GM12878 (cell line): ENCODE results near the gene SIRT5. TPM values are rescaled to one million over a fixed set of nuclear protein-coding genes. Genes with fewer than 3 reads are reported as not detected.

Experiments
- ATAC-seq: fragments of 200-7000 bp; cut with Tn5 transposase; 3 replicates; pipeline ENCODE4 v1.9.1; 2020; ENCODE audit warnings: mild to moderate bottlenecking, moderate library complexity
- BruUV-seq: library from RNA; stranded (reverse); fragments of 400-500 nt; replicated peaks from 2 replicates; lab custom pipeline; 2021; lab: Mats Ljungman, UMichigan
- CTCF ChIA-PET: fragments of 300-600 bp; sonication (Branson Sonifier 250); formaldehyde crosslinking; extraction: SDS; loops from one replicate; lab custom pipeline; 2021; ENCODE audit warnings: inconsistent platforms; lab: Yijun Ruan, JAX
- POLR2A ChIA-PET: fragments of 350-600 bp; formaldehyde crosslinking; extraction: SDS; loops from one replicate; lab custom pipeline; 2021; ENCODE audit warnings: inconsistent platforms; lab: Charles Lee
- RAD21 ChIA-PET: fragments of 300-600 bp; sonication (Branson Sonifier 250); formaldehyde crosslinking; loops from one replicate; lab custom pipeline; 2023; ENCODE audit warnings: antibody characterized with exemption; ENCODE audit not compliant: unreplicated experiment; lab: Charles Lee
- SMC1A ChIA-PET: fragments of 300-600 bp; sonication (Branson Sonifier 250); formaldehyde crosslinking; loops from one replicate; lab custom pipeline; 2023; ENCODE audit not compliant: unreplicated experiment, uncharacterized antibody; lab: Charles Lee
- DNase-seq: peaks from one replicate; pipeline ENCODE4 v3.0.0-alpha.2; 2011; ENCODE audit warnings: low read depth, low spot score
- FAIRE-seq: peaks from 3 replicates; lab custom pipeline; 2011; peaks lifted over from hg19 to GRCh38; lab: Jason Lieb, UNC
- H2AFZ ChIP-seq: 2 replicates; pipeline ENCODE4 v1.6.0; 2011; ENCODE audit warnings: low read depth, low read length, control low read depth; ENCODE audit not compliant: control insufficient read depth
- H3K27ac ChIP-seq: 2 replicates; pipeline ENCODE4 v1.5.1; 2011; ENCODE audit warnings: control low read depth; ENCODE audit not compliant: control insufficient read depth, insufficient read depth
- H3K27me3 ChIP-seq, 2 experiments: replicated peaks in 1 of 2; 2 replicates each; pipeline versions ENCODE4 v1.6.0 to v1.6.1; 2011; ENCODE audit warnings: low read length in 1 of 2; ENCODE audit not compliant: control insufficient read depth in 2 of 2, insufficient read depth in 2 of 2
- H3K36me3 ChIP-seq, 2 experiments: 2 replicates each; pipeline ENCODE4 v1.5.1; 2011; ENCODE audit warnings: low read length in 1 of 2; ENCODE audit not compliant: control insufficient read depth in 2 of 2, insufficient read depth in 2 of 2
- H3K4me1 ChIP-seq: 2 replicates; pipeline ENCODE4 v1.6.1; 2011; ENCODE audit warnings: mild to moderate bottlenecking, low read length, moderate library complexity, mixed read lengths; ENCODE audit not compliant: control insufficient read depth, insufficient read depth
- H3K4me2 ChIP-seq: 2 replicates; pipeline ENCODE4 v1.6.0; 2011; ENCODE audit warnings: control low read depth; ENCODE audit not compliant: control insufficient read depth, insufficient read depth
- H3K4me3 ChIP-seq: fragments of 200-600 bp; sonication (generic); 2 replicates; pipeline ENCODE4 v1.5.1; 2016
- H3K79me2 ChIP-seq: 2 replicates; pipeline ENCODE4 v1.6.0; 2011; ENCODE audit warnings: low read length; ENCODE audit not compliant: control insufficient read depth, insufficient read depth
- H3K9ac ChIP-seq: 2 replicates; pipeline ENCODE4 v1.8.0; 2011; ENCODE audit warnings: low read length, control low read depth, mixed read lengths; ENCODE audit not compliant: control insufficient read depth, insufficient read depth
- H3K9me3 ChIP-seq: replicated peaks from 3 replicates; pipeline ENCODE4 v1.5.1; 2011; ENCODE audit warnings: mild to moderate bottlenecking, low read length; ENCODE audit not compliant: control insufficient read depth, insufficient read depth
- H4K20me1 ChIP-seq: 2 replicates; pipeline ENCODE4 v1.6.0; 2011; ENCODE audit not compliant: control insufficient read depth, insufficient read depth
- CBX5 ChIP-seq: sonication (generic); IDR thresholded peaks from 2 replicates; pipeline ENCODE4 v1.6.1; 2016; ENCODE audit warnings: low read depth, moderate library complexity, mild to moderate bottlenecking, inconsistent platforms
- CUX1 ChIP-seq: IDR thresholded peaks from 2 replicates; pipeline ENCODE4 v1.6.1; 2012; ENCODE audit warnings: improper control_type of control experiment, low read depth, low read length; ENCODE audit not compliant: insufficient replicate concordance
- DPF2 ChIP-seq: fragments of 450-650 bp; IDR thresholded peaks from 2 replicates; pipeline ENCODE4 v1.6.1; 2017; ENCODE audit warnings: mild to moderate bottlenecking
- EGR1 ChIP-seq, 2 experiments: IDR thresholded peaks; 1 replicate in 1 of 2; 2 replicates in 1 of 2; pipeline ENCODE4 v1.6.1; 2011 to 2012; ENCODE audit warnings: low read depth in 2 of 2, low read length in 2 of 2, borderline replicate concordance in 1 of 2, mild to moderate bottlenecking in 1 of 2, moderate library complexity in 1 of 2
- HCFC1 ChIP-seq: fragments of 150-350 bp; IDR thresholded peaks from 2 replicates; pipeline ENCODE4 v1.6.1; 2014; ENCODE audit warnings: low read length
- MEF2A ChIP-seq: IDR thresholded peaks from 2 replicates; pipeline ENCODE4 v1.6.1; 2011; ENCODE audit warnings: low read depth, mild to moderate bottlenecking, low read length, moderate library complexity; ENCODE audit not compliant: insufficient read depth
- MEF2B ChIP-seq: fragments of 450-650 bp; IDR thresholded peaks from 2 replicates; pipeline ENCODE4 v1.6.1; 2018; ENCODE audit warnings: mild to moderate bottlenecking, moderate library complexity; ENCODE audit not compliant: partially characterized antibody, poor library complexity, severe bottlenecking
- MTA2 ChIP-seq: fragments of 450-650 bp; IDR thresholded peaks from 2 replicates; pipeline ENCODE4 v1.6.1; 2016; ENCODE audit warnings: low read depth, mild to moderate bottlenecking, moderate library complexity
- NFYA ChIP-seq: IDR thresholded peaks from 2 replicates; pipeline ENCODE4 v1.6.1; 2011; ENCODE audit warnings: low read depth, mild to moderate bottlenecking, low read length, improper control_type of control experiment, borderline replicate concordance
- NFYB ChIP-seq: IDR thresholded peaks from 2 replicates; pipeline ENCODE4 v1.6.1; 2011; ENCODE audit warnings: low read depth, mild to moderate bottlenecking, low read length, improper control_type of control experiment, moderate library complexity; ENCODE audit not compliant: insufficient read depth
- PAX5 ChIP-seq: IDR thresholded peaks from 2 replicates; pipeline ENCODE4 v1.6.1; 2011; ENCODE audit warnings: low read depth, low read length, borderline replicate concordance
- SMAD1 ChIP-seq: fragments of 450-650 bp; IDR thresholded peaks from 2 replicates; pipeline ENCODE4 v1.6.1; 2018; ENCODE audit warnings: mild to moderate bottlenecking, low read depth; ENCODE audit not compliant: partially characterized antibody
- TCF3 ChIP-seq: IDR thresholded peaks from 2 replicates; pipeline ENCODE4 v1.6.1; 2012; ENCODE audit warnings: low read depth, mild to moderate bottlenecking, low read length, borderline replicate concordance; ENCODE audit not compliant: insufficient read depth
- WGBS: methylation state at CpG from one replicate; pipeline ENCODE4 v1.1.6; 2016; ENCODE audit warnings: low lambda C conversion rate; ENCODE audit not compliant: insufficient replicate concordance, insufficient coverage; ENCODE audit errors: missing lambda C conversion rate; 5-methylcytosine and 5-hydroxymethylcytosine counted together
- in situ Hi-C: fragments of 300-500 bp; cut with MboI; formaldehyde crosslinking; loops from 9 replicates; pipeline ENCODE4 v1.14.3; 2018; ENCODE audit warnings: mixed read lengths
- intact Hi-C: fragments of 100-400 bp; cut with micrococcal nuclease; formaldehyde crosslinking; loops from one replicate; pipeline ENCODE4 v1.14.2; 2022; ENCODE audit not compliant: unreplicated experiment
- polyA plus RNA-seq, 11 experiments: library from polyadenylated mRNA; depleted of rRNA in 4 of 11; unstranded in 6 of 11; stranded (reverse) in 5 of 11; fragments of >200 nt; fragmentation: Nextera tagmentation in 4 of 11; fragmentation: Illumina TruSeq in 1 of 11; extraction: Ambion mirVana in 4 of 11; extraction: Trizol in 1 of 11; gene quantifications; 1 replicate in 1 of 11; 2 replicates in 10 of 11; pipeline versions ENCODE4 v1.2.1 to v1.2.3, GENCODE V29; 2011 to 2016; ENCODE audit warnings: inconsistent platforms in 2 of 11, missing spikeins in 2 of 11, low read depth in 1 of 11
- total RNA-seq, 4 experiments: library from RNA; depleted of rRNA in 3 of 4; stranded (reverse); fragments of >200 nt in 3 of 4; fragmentation: Illumina TruSeq in 1 of 4; extraction: Trizol in 1 of 4; gene quantifications; 2 replicates each; pipeline versions ENCODE4 v1.2.1 to v1.2.3, GENCODE V29; 2013 to 2021
- TF ChIP-seq, protein P1 (sequence below): fragments of 450-650 bp; IDR thresholded peaks from 2 replicates; pipeline ENCODE4 v1.6.1; 2016; ENCODE audit warnings: mild to moderate bottlenecking

Gene SIRT5
- total and polyA plus RNA-seq, 10 of the 15 experiments (the other 5 are each of a cell fraction or from before 2014, with no cell fraction given) = 1.7 to 12.4 (median 10.0) TPM

- TF ChIP-seq EGR1 (IDR thresholded peaks at IDR 0.05; ENCODE audit: borderline replicate concordance in 1 of 2, low read depth in 2 of 2, low read length in 2 of 2) = no peak
- TF ChIP-seq, protein P1, sequence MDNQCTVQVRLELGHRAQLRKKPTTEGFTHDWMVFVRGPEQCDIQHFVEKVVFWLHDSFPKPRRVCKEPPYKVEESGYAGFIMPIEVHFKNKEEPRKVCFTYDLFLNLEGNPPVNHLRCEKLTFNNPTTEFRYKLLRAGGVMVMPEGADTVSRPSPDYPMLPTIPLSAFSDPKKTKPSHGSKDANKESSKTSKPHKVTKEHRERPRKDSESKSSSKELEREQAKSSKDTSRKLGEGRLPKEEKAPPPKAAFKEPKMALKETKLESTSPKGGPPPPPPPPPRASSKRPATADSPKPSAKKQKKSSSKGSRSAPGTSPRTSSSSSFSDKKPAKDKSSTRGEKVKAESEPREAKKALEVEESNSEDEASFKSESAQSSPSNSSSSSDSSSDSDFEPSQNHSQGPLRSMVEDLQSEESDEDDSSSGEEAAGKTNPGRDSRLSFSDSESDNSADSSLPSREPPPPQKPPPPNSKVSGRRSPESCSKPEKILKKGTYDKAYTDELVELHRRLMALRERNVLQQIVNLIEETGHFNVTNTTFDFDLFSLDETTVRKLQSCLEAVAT = no peak
- no peak for TF ChIP-seq NFYB
- no peak for TF ChIP-seq SMAD1
- peak; percentile 70; the same call in 1 of the 2 replicates for TF ChIP-seq TCF3
- peak; percentile 39 for TF ChIP-seq MEF2B
- TF ChIP-seq MTA2 = 0 out of 2 replicates have a peak, but pooled peaks have one; percentile 17
- TF ChIP-seq MEF2A = peak; percentile 58; the same call in 1 of the 2 replicates
Observed at GRCh38 chr6:13526727-13527670, 47.4 kb upstream of the SIRT5 start (continued).

DNA sequence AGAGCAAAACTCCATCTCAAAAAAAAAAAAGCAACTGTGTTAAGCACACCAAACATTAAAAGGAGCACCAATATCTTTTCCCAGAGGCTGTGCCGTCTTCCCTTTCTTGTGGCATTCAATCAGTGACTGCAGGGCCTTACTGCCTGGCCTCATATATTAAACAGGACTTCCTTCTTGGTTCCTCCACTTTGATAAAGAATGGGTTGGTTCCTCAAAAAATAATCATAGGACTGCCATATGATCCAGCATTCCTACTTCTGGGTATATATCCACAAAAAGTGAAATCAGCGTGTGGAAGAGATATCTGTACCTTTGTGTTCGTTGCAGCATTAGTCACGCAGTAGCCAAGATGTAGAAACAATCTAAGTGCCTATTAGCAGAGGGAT, 46.7 kb upstream of the SIRT5 start:
- no peak for ATAC-seq
- Histone ChIP-seq H3K27me3 (no peaks in the 10 kb centered on the region), H2AFZ (no peak overlapping the region), H3K4me2 (no peak overlapping the region), H3K36me3 (no peaks in the 10 kb centered on the region), H3K4me1 (peaks cover 12% of the 10 kb centered on the region), H3K79me2 (no peaks in the 10 kb centered on the region), H4K20me1 (no peaks in the 10 kb centered on the region), H3K9ac (no peak overlapping the region), H3K4me3 (no peak overlapping the region), H3K27ac (no peak overlapping the region), H3K9me3 (no peaks in the 10 kb centered on the region)
- no peak for FAIRE-seq
- intact Hi-C loops = no loop called here
- ChIA-PET CTCF (interaction anchor here (0.6 to 2.4 kb wide), 2 partner anchors 10 to 191 kb away, joined by 3 to 9 read pairs; no protein-coding TSS in a partner anchor), POLR2A (interaction anchor here (1.0 kb wide), 1 partner anchor 44 kb away, joined by 3 read pairs; no protein-coding TSS in a partner anchor), RAD21 (interaction anchor here (0.7 to 1.5 kb wide), 3 partner anchors 99 to 147 kb away, joined by 3 to 5 read pairs (median 3); no protein-coding TSS in a partner anchor), SMC1A (interaction anchor here (1.0 to 1.8 kb wide), 3 partner anchors 9 to 73 kb away, joined by 3 to 6 read pairs (median 3); no protein-coding TSS in a partner anchor)
- in situ Hi-C loops = loop anchor here (25.0 kb wide), 2 partner anchors 615 to 865 kb away; no protein-coding TSS in a partner anchor
- 99% methylated on average over 4 of the region's 4 CpGs for WGBS
- DNase-seq = no peak
- no TSS peak for BruUV-seq
- TF ChIP-seq DPF2 (no peak), PAX5 (no peak), HCFC1 (no peak), CUX1 (no peak), CBX5 (no peak), NFYA (no peak)
